Dermis blood vessel endothelial cell (primary cell): ENCODE measurements around the gene MIOX. TPM values are rescaled to one million over a fixed set of nuclear protein-coding genes. Genes with fewer than 3 reads are reported as not detected.

Experiments used
- DNase-seq: peaks from one replicate; pipeline ENCODE4 v3.0.0; 2010
- total RNA-seq: library from RNA; depleted of rRNA; stranded (reverse); fragments of >200 nt; gene quantifications from 2 replicates; pipeline ENCODE4 v1.2.3, GENCODE V29; 2014

MIOX gene
- total RNA-seq, 1 donor from 2014 or later, result not detected

DNA sequence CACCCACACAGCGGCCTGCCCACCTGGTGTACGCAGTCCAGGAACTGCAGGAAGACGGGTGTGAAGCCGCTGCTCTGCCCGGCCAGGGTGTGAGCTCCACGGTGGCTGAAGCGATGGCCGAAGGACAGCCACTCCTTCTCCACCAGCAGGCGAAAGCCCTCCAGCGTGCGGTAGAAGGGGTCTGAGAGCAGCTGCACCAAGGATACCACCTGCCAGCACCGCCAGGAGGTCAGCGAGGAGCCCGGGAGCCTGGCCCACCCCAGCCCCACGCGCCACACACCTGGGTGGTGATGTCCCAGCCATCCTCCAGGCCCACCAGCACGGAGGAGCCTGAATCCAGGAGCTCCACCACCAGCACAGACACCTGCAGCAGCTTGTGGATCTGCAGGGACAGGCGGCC, 31.5 kb upstream of the MIOX start:
- no peak for DNase-seq

- no peak for DNase-seq
These were observed 30.6 kb upstream of the MIOX start for GRCh38 chr22:50456026-50456425.

- DNase-seq, result peak; percentile 15
These were observed 30.0 kb upstream of the MIOX start for GRCh38 chr22:50456466-50457234.

- DNase-seq, result no peak
These were observed 27.6 kb upstream of the MIOX start for GRCh38 chr22:50459016-50459415.

DNA sequence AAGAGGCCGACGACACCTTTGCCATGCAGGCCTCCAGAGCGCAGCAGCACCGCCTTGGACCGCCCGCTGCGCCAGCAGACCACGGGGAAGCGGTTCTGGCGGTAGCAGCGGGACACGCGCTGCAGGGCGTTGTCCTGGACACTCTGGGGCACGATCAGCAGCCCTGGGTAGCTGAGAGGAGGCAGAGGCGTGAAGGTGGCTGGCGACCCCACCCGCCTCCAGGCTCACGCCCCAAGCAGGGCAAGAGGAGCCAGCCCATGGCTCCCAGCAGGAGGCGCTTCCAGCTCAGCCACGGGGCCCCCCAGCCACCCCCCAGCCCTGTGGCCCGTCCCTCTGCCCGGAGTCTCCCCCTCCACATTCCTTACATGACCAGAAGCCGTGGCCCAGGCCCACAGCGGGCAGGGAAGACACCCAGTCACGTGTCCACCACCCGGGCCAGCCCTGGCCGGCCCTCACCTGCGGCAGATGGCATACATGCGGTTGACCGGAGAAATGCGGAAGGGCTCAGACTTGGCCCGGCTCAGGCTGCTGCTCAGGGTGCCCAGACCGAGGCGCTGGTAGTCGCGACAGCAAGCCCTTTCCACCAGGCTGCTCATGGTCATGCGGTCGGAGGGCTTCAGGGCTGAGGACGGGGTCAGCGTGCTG, 27.0 kb upstream of the MIOX start:
- no peak for DNase-seq

DNA sequence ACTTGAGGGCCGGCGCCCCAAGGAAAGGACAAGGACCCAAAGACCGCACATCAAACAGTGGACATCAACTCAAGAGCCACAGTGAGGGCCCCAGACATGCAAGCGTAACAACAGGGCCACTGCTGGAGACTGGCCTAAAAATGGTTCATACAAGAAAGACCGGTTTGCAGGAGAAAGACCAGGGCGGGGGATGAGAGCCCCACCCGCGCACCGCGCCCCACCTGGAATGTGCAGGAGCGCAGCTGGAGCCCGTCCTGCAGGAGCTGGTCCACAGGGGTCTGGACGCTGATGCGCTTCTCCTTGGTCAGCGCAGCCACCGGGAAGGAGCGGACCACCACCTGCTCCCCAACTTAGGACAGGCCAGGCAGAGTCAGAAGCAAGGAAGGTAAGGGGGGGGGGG, 25.7 kb upstream of the MIOX start:
- DNase-seq, result no peak

- no peak for DNase-seq
These were observed 25.1 kb upstream of the MIOX start for GRCh38 chr22:50461536-50461935.

GRCh38 chr22:50461979-50462540, 24.6 kb upstream of the MIOX start:
- no peak for DNase-seq

DNA sequence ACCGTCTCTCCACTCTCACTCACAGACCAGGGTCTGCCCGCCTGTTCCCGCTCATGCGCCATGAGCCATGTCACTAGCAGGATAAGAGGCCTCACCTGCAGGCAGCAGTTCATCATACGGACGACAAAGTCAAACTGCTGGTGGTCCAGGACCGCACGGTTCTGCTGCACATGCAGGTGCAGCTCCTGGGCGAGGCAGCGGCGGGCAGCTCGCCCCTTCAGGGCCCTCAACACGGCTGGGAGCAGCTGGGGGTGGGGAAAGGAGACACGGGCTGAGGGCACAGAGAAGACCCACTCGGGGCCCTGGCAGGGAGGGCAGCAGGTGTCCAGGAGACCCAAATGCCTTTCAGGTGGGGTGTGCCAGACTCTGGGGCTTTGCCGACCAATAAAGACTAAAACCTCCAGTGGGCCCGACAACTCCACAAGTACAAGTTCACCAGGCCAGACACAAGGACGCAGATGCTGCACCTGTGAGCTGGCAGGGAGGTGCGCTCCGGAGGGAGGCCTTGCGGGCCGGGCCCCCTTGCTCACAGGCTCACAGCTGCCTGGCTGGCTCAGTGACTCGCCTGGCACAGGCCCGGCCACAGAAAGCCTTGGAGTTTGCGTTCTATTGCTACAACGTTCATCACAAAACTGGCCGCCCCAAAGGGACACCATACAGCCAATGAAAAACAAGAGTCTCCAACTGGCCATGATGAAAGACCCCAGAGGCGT, 23.3 kb upstream of the MIOX start:
- no peak for DNase-seq

DNA sequence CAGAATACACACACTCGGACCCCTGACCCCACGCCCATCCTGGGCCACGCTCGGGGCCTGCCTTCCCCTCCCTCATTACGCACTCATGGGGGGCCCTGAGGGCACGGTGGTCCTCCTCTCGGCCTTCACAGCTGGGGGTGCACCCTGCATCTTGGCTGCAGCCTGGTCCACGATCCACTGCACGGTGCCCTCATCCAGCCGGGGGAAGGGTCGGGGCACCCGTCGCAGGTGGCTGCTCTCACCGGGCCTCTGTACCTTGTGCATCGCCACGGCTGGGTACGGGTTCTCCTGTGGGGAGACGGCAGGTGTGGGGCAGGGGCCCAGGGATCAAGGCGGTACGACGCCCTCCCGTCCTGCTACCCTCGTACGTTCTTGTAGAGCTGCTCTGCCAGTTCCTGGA, 22.2 kb upstream of the MIOX start:
- no peak for DNase-seq

DNA sequence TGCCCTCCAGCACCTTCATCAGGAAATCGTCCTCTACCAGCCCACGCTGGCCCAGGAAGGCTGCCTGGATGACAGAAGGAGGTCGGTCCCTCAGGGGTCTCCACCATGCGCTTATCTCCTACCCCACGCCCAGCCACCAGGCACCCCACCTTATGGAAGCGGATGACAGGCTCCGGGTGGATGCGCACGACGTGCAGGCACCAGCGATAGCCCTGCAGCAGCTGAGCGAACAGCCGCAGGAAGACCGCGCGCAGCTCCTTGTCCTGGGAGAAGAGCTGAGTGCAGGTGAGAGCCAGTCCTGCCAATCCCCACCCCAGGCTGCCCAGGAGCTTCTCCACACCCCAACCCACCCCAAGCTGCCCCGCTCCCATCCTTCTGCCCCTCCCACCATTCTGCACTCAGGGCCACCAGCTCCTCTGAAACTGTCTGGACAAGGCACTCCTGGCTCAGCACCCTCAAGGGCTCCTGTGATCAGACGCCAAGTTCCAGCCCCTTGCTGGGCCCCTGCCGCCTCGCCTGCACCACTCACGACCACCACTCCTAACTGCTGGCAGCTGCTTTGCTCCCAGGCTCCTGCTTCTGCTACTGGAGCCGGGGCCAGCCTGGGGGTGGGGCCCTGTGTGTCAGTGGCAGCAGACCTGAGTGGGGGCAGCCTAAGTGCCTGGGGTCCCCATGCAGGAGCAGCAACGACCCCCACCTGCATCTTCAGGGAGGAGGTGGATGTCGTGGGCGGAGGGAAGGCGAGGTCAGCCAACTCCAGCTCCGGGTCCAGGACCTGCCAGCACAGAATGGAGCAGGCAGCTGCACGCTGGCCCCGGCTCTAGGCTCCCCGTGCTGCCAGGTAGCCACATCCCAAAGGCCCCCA, 21.4 kb upstream of the MIOX start:
- no peak for DNase-seq

GRCh38 chr22:50467341-50467740, 19.3 kb upstream of the MIOX start:
- no peak for DNase-seq

DNA sequence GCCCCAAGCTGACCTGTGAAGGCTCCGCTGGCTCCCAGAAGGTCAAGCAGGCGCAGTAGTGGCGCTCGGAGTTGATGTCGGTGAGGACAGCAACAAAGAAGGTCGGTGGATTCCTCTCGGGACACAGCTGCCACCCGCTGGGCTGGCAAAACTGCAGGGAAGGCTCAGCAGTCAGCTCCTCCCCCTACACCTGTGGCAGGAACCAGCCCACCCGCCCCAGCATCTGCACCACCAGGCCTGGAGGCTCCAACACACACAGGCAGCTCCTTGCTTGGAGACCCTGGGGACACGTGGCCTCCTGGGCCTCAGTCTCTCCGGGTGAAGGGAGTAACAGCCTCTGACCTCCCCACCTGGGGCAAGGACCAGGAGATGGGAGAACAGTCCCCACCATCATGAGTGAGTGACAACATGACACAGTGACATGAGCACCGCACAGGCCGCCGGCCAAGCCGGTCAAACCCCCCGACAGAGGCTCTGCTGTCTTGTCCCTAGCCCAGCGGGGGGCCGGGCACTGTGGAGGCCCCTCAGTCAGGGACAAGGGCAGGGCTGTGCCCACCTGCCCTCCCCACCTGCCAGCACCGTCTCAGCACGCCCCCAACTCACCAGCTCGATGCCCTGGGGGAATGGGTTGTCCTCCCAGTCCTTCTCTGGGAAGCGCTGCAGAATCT, 18.8 kb upstream of the MIOX start:
- no peak for DNase-seq

DNA sequence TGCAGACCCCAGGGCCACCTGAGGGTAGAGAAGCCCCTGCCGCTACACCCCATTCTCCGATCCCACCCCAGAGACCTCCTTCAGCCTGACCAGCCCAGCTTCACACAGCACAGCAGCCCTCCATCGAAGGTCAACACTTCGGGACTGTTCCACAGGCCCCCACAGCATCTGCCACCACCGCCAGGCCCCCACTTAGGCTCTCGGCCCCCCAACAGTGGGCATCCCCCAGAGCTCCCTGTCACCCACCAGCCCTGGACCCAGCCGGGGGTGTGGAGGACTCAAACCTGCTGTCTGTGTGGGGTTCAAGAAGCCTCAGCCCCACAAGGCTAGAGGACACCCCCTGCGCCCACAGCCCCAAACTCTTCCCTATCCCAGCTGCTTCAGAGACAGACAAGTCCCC, 18.0 kb upstream of the MIOX start:
- DNase-seq, result no peak

DNA sequence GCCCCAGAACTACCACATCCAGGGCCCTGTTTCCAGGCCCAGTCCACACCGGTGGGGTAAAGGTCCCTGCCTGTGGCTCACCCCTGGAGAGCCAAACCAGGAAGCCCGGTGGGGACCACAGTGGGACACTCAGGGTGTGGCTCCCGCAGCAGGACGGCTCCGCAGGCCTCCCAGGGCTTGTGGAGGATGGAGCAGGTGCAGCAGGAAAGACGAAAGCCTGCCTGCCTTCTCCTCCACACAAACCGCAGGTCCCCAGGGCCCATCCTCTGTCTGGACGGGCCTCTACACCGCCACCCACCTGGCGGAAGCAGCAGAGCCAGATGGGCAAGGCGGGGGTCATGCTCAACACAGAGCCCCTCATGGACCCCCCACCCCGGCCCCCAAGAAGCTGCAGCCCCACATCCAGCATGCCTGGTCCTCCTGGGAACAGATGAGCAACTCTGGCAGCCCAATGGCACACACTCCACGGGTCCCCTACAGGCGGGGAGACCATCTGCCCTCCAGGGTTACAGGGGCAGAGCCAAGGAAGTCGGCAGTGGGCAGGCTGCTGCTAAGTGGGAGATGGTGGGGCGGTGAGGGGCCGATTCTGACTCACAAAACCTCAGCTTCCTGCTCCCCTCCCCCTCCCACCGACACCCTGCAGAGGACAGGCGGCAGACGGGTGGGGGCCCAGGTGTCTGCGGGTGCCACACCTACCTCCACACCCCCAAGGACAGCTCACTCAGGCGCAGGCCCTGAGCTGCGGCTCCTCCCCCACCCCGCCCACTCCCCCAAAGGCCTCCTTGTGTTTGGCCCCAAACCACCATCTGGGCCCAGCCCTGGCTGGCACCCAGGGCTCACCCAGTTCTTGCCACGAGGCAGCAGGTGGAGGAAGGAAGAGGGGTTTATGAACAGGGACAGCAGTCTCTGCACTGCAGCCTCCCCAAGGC, 17.0 kb upstream of the MIOX start:
- peak; percentile 31 for DNase-seq

GRCh38 chr22:50470491-50470890, 16.2 kb upstream of the MIOX start:
- no peak for DNase-seq

DNA sequence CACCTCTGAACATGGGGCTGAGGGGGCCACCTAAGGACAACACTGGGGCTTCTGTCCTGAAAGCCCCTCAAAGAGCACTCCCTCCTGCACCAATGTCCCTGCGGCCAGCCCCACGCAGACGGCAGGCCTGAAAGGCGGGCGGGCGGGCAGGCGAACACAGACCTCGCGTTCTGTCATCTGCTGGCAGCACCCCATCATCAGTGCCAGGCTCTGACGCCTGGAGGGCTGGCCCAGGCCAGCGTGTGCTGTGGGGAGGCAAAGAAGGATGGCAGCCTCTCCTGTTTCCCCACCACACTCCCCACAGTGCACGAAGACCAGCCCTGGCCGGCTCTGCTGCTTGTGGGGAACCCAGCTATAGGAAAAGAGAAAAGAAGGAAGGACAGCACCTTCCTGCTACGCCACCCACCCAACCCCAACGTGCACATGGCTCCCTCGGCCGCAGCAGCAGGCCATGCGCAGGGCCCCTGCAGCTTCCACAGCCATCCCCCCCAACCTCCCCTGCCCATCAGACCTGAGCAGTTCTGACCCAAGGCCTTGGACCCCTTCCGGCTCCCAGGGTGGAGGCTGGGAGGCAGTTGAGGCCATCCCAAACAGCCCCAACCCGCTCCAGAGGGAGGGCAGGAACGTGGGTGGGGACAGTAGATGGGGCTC, 15.3 kb upstream of the MIOX start:
- no peak for DNase-seq

- no peak for DNase-seq
These were observed 14.7 kb upstream of the MIOX start for GRCh38 chr22:50471962-50472361.

GRCh38 chr22:50473088-50473487, 13.6 kb upstream of the MIOX start:
- peak; percentile 42 for DNase-seq
